Astrocyte (in vitro differentiated cells and primary cell): ENCODE measurements around the gene AUTS2. TPM values are rescaled to one million over a fixed set of nuclear protein-coding genes. Genes with fewer than 3 reads are reported as not detected.
A peak's percentile ranks its signal among the peaks of the same experiment; 100 is the strongest.

Source experiments
- DNase-seq: peaks from one replicate; pipeline ENCODE4 v3.0.0-alpha.2; 2010; ENCODE audit warnings: low read depth
- FAIRE-seq: peaks from 2 replicates; lab custom pipeline; 2011; peaks lifted over from hg19 to GRCh38; lab: Jason Lieb, UNC
- H2AFZ ChIP-seq: 2 replicates; pipeline ENCODE4 v1.6.0; 2012; ENCODE audit warnings: low read depth, low read length, inconsistent platforms
- H3K27ac ChIP-seq: 2 replicates; pipeline ENCODE4 v1.5.1; 2011; ENCODE audit warnings: low read depth, low read length, inconsistent platforms
- H3K27me3 ChIP-seq: 2 replicates; pipeline ENCODE4 v1.6.0; 2011; ENCODE audit warnings: low read length, inconsistent platforms; ENCODE audit not compliant: insufficient read depth
- H3K36me3 ChIP-seq: 2 replicates; pipeline ENCODE4 v1.5.1; 2011; ENCODE audit warnings: low read length, inconsistent platforms; ENCODE audit not compliant: insufficient read depth
- H3K4me1 ChIP-seq: 2 replicates; pipeline ENCODE4 v1.5.1; 2011; ENCODE audit warnings: low read length, inconsistent platforms; ENCODE audit not compliant: insufficient read depth
- H3K4me2 ChIP-seq: 2 replicates; pipeline ENCODE4 v1.6.0; 2012; ENCODE audit warnings: low read length, inconsistent platforms
- H3K4me3 ChIP-seq: 2 replicates; pipeline ENCODE4 v1.5.1; 2011; ENCODE audit warnings: low read depth, mild to moderate bottlenecking, low read length, inconsistent platforms; ENCODE audit not compliant: insufficient read depth
- H3K79me2 ChIP-seq: 2 replicates; pipeline ENCODE4 v1.6.0; 2012; ENCODE audit warnings: mild to moderate bottlenecking, low read length, inconsistent platforms; ENCODE audit not compliant: insufficient read depth
- H3K9ac ChIP-seq: 2 replicates; pipeline ENCODE4 v1.6.0; 2012; ENCODE audit warnings: mild to moderate bottlenecking, low read length, inconsistent platforms
- H3K9me3 ChIP-seq: 2 replicates; pipeline ENCODE4 v1.5.1; 2012; ENCODE audit warnings: low read depth, mild to moderate bottlenecking, low read length, inconsistent platforms; ENCODE audit not compliant: insufficient read depth
- H4K20me1 ChIP-seq: 2 replicates; pipeline ENCODE4 v1.6.0; 2012; ENCODE audit warnings: low read length, inconsistent platforms; ENCODE audit not compliant: insufficient read depth
- H3K27ac Mint-ChIP-seq: one replicate; pipeline ENCODE4 v1.8.0; 2021; ENCODE audit warnings: mild to moderate bottlenecking, mixed read lengths; ENCODE audit not compliant: unreplicated experiment
- H3K27me3 Mint-ChIP-seq: one replicate; pipeline ENCODE4 v1.8.0; 2021; ENCODE audit warnings: low read depth, mixed read lengths; ENCODE audit not compliant: unreplicated experiment
- H3K36me3 Mint-ChIP-seq: one replicate; pipeline ENCODE4 v1.8.0; 2021; ENCODE audit warnings: low read depth, mixed read lengths; ENCODE audit not compliant: unreplicated experiment
- H3K4me1 Mint-ChIP-seq: one replicate; pipeline ENCODE4 v1.8.0; 2021; ENCODE audit warnings: low read depth, mixed read lengths; ENCODE audit not compliant: unreplicated experiment
- H3K4me3 Mint-ChIP-seq: one replicate; pipeline ENCODE4 v1.8.0; 2021; ENCODE audit warnings: mild to moderate bottlenecking, moderate library complexity, mixed read lengths; ENCODE audit not compliant: unreplicated experiment
- H3K9me3 Mint-ChIP-seq: one replicate; pipeline ENCODE4 v1.8.0; 2021; ENCODE audit warnings: mild to moderate bottlenecking, mixed read lengths; ENCODE audit not compliant: unreplicated experiment
- CTCF ChIP-seq: IDR thresholded peaks from 2 replicates; pipeline ENCODE4 v1.5.1; 2011; ENCODE audit warnings: low read depth, mild to moderate bottlenecking, inconsistent platforms, low read length, moderate library complexity; ENCODE audit not compliant: insufficient read depth
- EZH2 ChIP-seq: IDR thresholded peaks from 2 replicates; pipeline ENCODE4 v1.6.1; 2012; ENCODE audit warnings: mild to moderate bottlenecking, low read length, inconsistent platforms; ENCODE audit not compliant: insufficient read depth
- total RNA-seq: library from RNA; stranded (reverse); gene quantifications from 2 replicates; pipeline ENCODE4 v1.2.1, GENCODE V29; 2021

AUTS2 gene
- total RNA-seq, 1 donor from 2014 or later, result 73.2 TPM

- Histone ChIP-seq H2AFZ (no peak overlapping the region), H3K4me2 (no peak overlapping the region), H3K9me3 (no peaks in the 10 kb centered on the region), H3K27me3 (no peaks in the 10 kb centered on the region), H3K79me2 (peaks cover 98% of the 10 kb centered on the region), H3K36me3 (peaks cover 12% of the 10 kb centered on the region), H3K4me3 (no peak overlapping the region), H4K20me1 (peaks cover 96% of the 10 kb centered on the region), H3K9ac (no peak overlapping the region), H3K27ac (no peak overlapping the region), H3K4me1 (no peaks in the 10 kb centered on the region)
- no peak for TF ChIP-seq CTCF
- TF ChIP-seq EZH2, result no peak
- DNase-seq, result no peak
- Mint-ChIP-seq H3K4me1 (peaks cover 30% of the 10 kb centered on the region), H3K9me3 (peaks cover 3% of the 10 kb centered on the region), H3K4me3 (no peak overlapping the region), H3K27me3 (no peaks in the 10 kb centered on the region), H3K36me3 (peaks cover 13% of the 10 kb centered on the region), H3K27ac (no peak overlapping the region)
- FAIRE-seq, result no peak
These were observed 1103.7 kb downstream of the AUTS2 start for GRCh38 chr7:70701991-70702390.

GRCh38 chr7:70703785-70704184, 1105.5 kb downstream of the AUTS2 start:
- H3K4me3 Mint-ChIP-seq, result no peak overlapping the region
- DNase-seq (no peak), FAIRE-seq (no peak)
- TF ChIP-seq EZH2, result no peak
- no peak for TF ChIP-seq CTCF
- H3K27me3 Mint-ChIP-seq, result no peaks in the 10 kb centered on the region
- H3K27ac ChIP-seq, result no peak overlapping the region
- H3K4me1 Mint-ChIP-seq, result peaks cover 24% of the 10 kb centered on the region
- H3K9me3 Mint-ChIP-seq, result peaks cover 3% of the 10 kb centered on the region
- no peaks in the 10 kb centered on the region for H3K27me3 ChIP-seq
- H3K27ac Mint-ChIP-seq, result no peak overlapping the region
- H3K36me3 ChIP-seq, result peaks cover 12% of the 10 kb centered on the region
- H3K4me3 ChIP-seq, result no peak overlapping the region
- H3K4me2 ChIP-seq, result no peak overlapping the region
- H4K20me1 ChIP-seq, result peaks cover 96% of the 10 kb centered on the region
- H3K4me1 ChIP-seq, result no peaks in the 10 kb centered on the region
- H3K9ac ChIP-seq, result no peak overlapping the region
- no peak overlapping the region for H2AFZ ChIP-seq
- H3K36me3 Mint-ChIP-seq, result peaks cover 22% of the 10 kb centered on the region
- H3K9me3 ChIP-seq, result no peaks in the 10 kb centered on the region
- peaks cover 98% of the 10 kb centered on the region for H3K79me2 ChIP-seq

GRCh38 chr7:70704831-70705346, 1106.6 kb downstream of the AUTS2 start:
- H3K4me2 ChIP-seq, result no peak overlapping the region
- Mint-ChIP-seq H3K4me1 (peaks cover 27% of the 10 kb centered on the region), H3K9me3 (peaks cover 3% of the 10 kb centered on the region), H3K36me3 (peaks cover 22% of the 10 kb centered on the region), H3K27me3 (no peaks in the 10 kb centered on the region), H3K27ac (no peak overlapping the region), H3K4me3 (no peak overlapping the region)
- no peak overlapping the region for H3K4me3 ChIP-seq
- H3K9me3 ChIP-seq, result no peaks in the 10 kb centered on the region
- no peak overlapping the region for H3K27ac ChIP-seq
- no peak for FAIRE-seq
- TF ChIP-seq CTCF (no peak), EZH2 (no peak)
- peaks cover 7% of the 10 kb centered on the region for H3K36me3 ChIP-seq
- peaks cover 95% of the 10 kb centered on the region for H4K20me1 ChIP-seq
- H2AFZ ChIP-seq, result no peak overlapping the region
- H3K9ac ChIP-seq, result no peak overlapping the region
- H3K4me1 ChIP-seq, result peaks cover 6% of the 10 kb centered on the region
- peak; percentile 73 for DNase-seq
- no peaks in the 10 kb centered on the region for H3K27me3 ChIP-seq
- H3K79me2 ChIP-seq, result peaks cover 96% of the 10 kb centered on the region
